Type B pancreatic cell (in vitro differentiated cells): ENCODE measurements around the gene GRB2. TPM values are rescaled to one million over a fixed set of nuclear protein-coding genes. Genes with fewer than 3 reads are reported as not detected.
A peak's percentile ranks its signal among the peaks of the same experiment; 100 is the strongest.

Source experiments
- DNase-seq: peaks from one replicate; pipeline ENCODE4 v3.0.0; 2021; ENCODE audit warnings: mixed read lengths; ENCODE audit not compliant: unreplicated experiment; ENCODE audit errors: extremely low spot score
- H3K27ac Mint-ChIP-seq: 2 replicates; pipeline ENCODE4 v1.8.0; 2021; ENCODE audit warnings: mild to moderate bottlenecking, mixed read lengths
- H3K27me3 Mint-ChIP-seq: 2 replicates; pipeline ENCODE4 v1.8.0; 2021; ENCODE audit warnings: mixed read lengths
- H3K36me3 Mint-ChIP-seq: 2 replicates; pipeline ENCODE4 v1.8.0; 2021; ENCODE audit warnings: mixed read lengths
- H3K4me1 Mint-ChIP-seq: one replicate; pipeline ENCODE4 v1.8.0; 2021; ENCODE audit warnings: mixed read lengths; ENCODE audit not compliant: unreplicated experiment
- H3K4me3 Mint-ChIP-seq: 2 replicates; pipeline ENCODE4 v1.8.0; 2021; ENCODE audit warnings: mild to moderate bottlenecking, mixed read lengths
- H3K9me3 Mint-ChIP-seq: 2 replicates; pipeline ENCODE4 v1.8.0; 2021; ENCODE audit warnings: mixed read lengths
- CTCF ChIP-seq: fragments of 200-600 bp; sonication (generic); conservative IDR thresholded peaks from 2 replicates; pipeline ENCODE4 v1.5.0; 2021; ENCODE audit warnings: antibody characterized with exemption, mild to moderate bottlenecking
- total RNA-seq: library from RNA; stranded (reverse); gene quantifications from 2 replicates; pipeline ENCODE4 v1.2.1, GENCODE V29; 2021; ENCODE audit warnings: low replicate concordance

Gene GRB2
- total RNA-seq, 1 donor from 2014 or later: 65.3 TPM

- H3K27me3 Mint-ChIP-seq: peaks cover 2% of the 10 kb centered on the region
- H3K4me1 Mint-ChIP-seq: peaks cover 14% of the 10 kb centered on the region
- no peak for TF ChIP-seq CTCF
- peaks cover 3% of the 10 kb centered on the region for H3K36me3 Mint-ChIP-seq
- H3K4me3 Mint-ChIP-seq: peak overlapping the region; percentile 35
- no peak for DNase-seq
- H3K9me3 Mint-ChIP-seq: no peaks in the 10 kb centered on the region
- no peak overlapping the region for H3K27ac Mint-ChIP-seq
Observed at GRCh38 chr17:75273977-75274708, 131.3 kb downstream of the GRB2 start.

- H3K27me3 Mint-ChIP-seq: peaks cover 3% of the 10 kb centered on the region
- TF ChIP-seq CTCF: no peak
- no peak overlapping the region for H3K27ac Mint-ChIP-seq
- H3K4me1 Mint-ChIP-seq: peaks cover 19% of the 10 kb centered on the region
- no peaks in the 10 kb centered on the region for H3K9me3 Mint-ChIP-seq
- no peak for DNase-seq
- H3K36me3 Mint-ChIP-seq: peaks cover 2% of the 10 kb centered on the region
- H3K4me3 Mint-ChIP-seq: peak overlapping the region; percentile 72
Observed at GRCh38 chr17:75272848-75273184, 132.7 kb downstream of the GRB2 start.

- no peak for DNase-seq
- H3K36me3 Mint-ChIP-seq: no peaks in the 10 kb centered on the region
- TF ChIP-seq CTCF: no peak
- no peaks in the 10 kb centered on the region for H3K9me3 Mint-ChIP-seq
- H3K4me1 Mint-ChIP-seq: peaks cover 21% of the 10 kb centered on the region
- H3K27me3 Mint-ChIP-seq: peaks cover 3% of the 10 kb centered on the region
- H3K27ac Mint-ChIP-seq: peak overlapping the region; percentile 70
- H3K4me3 Mint-ChIP-seq: peak overlapping the region; percentile 74
Observed at GRCh38 chr17:75271955-75272847, 133.3 kb downstream of the GRB2 start.

- peak overlapping the region; percentile 70 for H3K27ac Mint-ChIP-seq
- H3K27me3 Mint-ChIP-seq: peaks cover 3% of the 10 kb centered on the region
- peak overlapping the region; percentile 74 for H3K4me3 Mint-ChIP-seq
- H3K4me1 Mint-ChIP-seq: peaks cover 21% of the 10 kb centered on the region
- H3K36me3 Mint-ChIP-seq: no peaks in the 10 kb centered on the region
- H3K9me3 Mint-ChIP-seq: no peaks in the 10 kb centered on the region
- DNase-seq: peak; percentile 91
- TF ChIP-seq CTCF: peak; percentile 80
Observed at GRCh38 chr17:75271233-75271954, 134.1 kb downstream of the GRB2 start.

GRCh38 chr17:75270966-75271232 lies 134.6 kb downstream of the GRB2 start, which contains the start of gene MIF4GD:
TSS of gene MIF4GD (minus strand) at chr17:75271231. CDS start at chr17:75270195, 1,036 bp downstream.
- Mint-ChIP-seq H3K27me3 (peaks cover 3% of the 10 kb centered on the region), H3K27ac (peak within 1 kb of the TSS; percentile 89), H3K4me3 (peak within 1 kb of the TSS; percentile 89), H3K36me3 (no peaks in the 10 kb centered on the region), H3K4me1 (peaks cover 21% of the 10 kb centered on the region), H3K9me3 (no peaks in the 10 kb centered on the region)
- DNase-seq: no peak
- no peak for TF ChIP-seq CTCF
